Stimulated activated CD4-positive, alpha-beta T cell treated with anti-CD3 and anti-CD28 coated beads, Interleukin-2, amount 100 ng/mL, for 48 hours (primary cell): ENCODE results near the gene CHIT1.

Experiments
- DNase-seq, 2 donors: peaks; one replicate each; pipeline ENCODE4 v3.0.0-alpha.2; 2020

CHIT1 gene

DNA sequence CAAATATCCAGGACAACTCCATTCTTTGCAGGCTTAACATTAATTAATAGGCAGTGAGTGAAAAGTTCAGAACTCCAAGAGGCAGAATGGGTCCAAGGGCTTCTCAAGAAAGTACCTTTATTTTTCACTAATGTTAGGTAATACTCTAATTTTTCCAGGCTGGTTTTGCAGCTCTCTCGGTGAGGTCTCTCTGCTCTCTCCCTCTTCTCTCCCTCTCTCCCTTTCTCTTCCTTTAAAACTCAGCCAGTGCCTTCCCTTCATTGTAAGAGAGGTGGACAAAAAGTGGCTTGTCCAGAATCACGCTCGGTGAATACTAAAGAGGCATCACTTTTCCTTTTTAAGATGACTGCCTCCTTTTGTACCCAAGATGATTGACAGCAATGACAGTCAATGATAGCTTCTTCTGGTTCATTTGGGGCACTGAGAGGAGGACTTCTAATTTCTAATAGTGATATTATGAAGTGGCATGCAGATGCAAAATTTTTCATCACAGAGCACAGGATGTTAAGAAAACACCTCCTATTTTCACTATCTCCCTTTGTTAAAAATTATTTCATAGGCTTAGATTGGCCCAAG, 41.7 kb downstream of the CHIT1 start:
- DNase-seq: no peak

DNA sequence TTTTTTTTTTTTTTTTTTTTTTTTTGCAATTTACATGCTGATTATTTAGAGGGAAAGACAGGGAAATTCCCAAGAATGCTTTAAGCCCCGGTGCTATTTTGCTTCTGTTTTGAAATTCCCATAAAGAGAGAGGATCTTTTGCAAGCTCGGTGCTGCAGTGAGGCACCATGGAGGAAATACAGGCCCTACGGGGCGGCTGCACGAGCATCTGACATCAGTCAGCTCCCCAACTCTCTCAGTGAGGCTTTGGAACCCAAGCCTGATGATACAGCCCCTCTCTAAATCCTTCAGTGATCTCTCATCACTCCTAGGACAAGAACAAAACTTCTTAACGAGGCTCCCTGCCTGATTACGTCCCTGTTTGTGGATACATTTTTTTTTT, 42.2 kb downstream of the CHIT1 start:
- no peak for DNase-seq

- DNase-seq: no peak
These were observed 42.8 kb downstream of the CHIT1 start, which contains the start of gene CHI3L1 for GRCh38 chr1:203186446-203187303. TSS of gene CHI3L1 (minus strand) at chr1:203186704. CDS start at chr1:203186623, 81 bp downstream.

- DNase-seq: no peak
These were observed 43.4 kb downstream of the CHIT1 start for GRCh38 chr1:203186091-203186445.

GRCh38 chr1:203185585-203185984, 43.9 kb downstream of the CHIT1 start:
- DNase-seq: no peak

DNA sequence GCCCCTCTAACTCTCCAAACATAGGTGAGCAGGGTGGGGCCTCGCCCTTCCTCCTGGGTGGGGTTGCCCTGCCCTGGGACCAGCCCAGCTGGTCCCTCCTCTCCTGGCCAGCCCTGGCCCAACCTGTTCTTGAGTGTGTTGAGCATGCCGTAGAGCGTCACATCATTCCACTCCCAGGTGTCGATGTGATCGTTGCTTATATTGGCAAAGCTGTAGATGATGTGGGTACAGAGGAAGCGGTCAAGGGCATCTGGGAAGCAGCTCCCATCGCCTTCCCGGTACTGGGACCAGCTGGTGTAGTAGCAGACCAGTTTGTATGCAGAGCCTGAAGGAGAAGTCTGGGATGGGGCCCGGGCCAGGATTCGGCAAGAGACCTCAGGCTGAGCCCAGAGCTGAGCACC, 44.4 kb downstream of the CHIT1 start:
- no peak for DNase-seq

- no peak for DNase-seq
These were observed 45.0 kb downstream of the CHIT1 start for GRCh38 chr1:203184467-203184866.

- DNase-seq: no peak
These were observed 45.6 kb downstream of the CHIT1 start for GRCh38 chr1:203183828-203184227.

GRCh38 chr1:203182387-203182953, 47.0 kb downstream of the CHIT1 start:
- no peak for DNase-seq

DNA sequence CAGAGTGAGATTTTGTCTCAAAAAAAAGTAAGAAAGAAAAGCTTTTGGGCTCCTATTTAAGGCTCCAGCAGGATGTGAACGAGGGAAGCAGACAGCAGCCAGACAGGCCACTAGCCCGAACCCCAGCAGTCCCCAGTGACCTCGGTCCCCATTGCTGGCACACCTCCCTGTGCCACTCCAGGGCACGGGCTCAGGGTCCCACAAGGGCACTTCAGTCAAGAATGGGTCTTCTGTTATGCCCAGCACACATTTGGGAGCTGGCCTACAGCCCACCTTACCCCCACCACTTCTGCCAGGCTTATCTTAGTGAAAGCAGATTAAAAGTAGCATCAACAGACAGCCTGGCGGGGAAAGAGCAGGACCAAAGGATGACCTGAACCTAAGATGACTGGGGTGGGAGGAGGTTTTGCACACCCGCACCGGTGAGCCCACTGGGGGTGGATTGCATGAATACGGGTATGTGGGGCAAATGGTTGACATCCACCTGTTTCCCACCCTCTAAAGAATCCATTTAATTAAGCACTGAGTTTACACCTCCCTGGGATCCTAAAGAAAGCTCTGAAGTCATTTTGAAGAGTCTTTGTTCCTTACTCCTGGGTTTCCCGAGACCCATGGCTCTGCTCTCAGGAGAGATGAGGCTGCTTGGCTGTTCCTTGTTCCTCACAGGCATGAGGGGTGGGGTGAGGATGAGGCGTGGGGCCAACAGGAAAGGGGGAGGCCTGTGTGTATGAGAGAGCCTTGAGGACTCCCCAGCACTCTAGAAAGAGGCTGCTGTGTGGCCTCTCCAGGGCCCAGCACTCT, 47.7 kb downstream of the CHIT1 start:
- DNase-seq: no peak

DNA sequence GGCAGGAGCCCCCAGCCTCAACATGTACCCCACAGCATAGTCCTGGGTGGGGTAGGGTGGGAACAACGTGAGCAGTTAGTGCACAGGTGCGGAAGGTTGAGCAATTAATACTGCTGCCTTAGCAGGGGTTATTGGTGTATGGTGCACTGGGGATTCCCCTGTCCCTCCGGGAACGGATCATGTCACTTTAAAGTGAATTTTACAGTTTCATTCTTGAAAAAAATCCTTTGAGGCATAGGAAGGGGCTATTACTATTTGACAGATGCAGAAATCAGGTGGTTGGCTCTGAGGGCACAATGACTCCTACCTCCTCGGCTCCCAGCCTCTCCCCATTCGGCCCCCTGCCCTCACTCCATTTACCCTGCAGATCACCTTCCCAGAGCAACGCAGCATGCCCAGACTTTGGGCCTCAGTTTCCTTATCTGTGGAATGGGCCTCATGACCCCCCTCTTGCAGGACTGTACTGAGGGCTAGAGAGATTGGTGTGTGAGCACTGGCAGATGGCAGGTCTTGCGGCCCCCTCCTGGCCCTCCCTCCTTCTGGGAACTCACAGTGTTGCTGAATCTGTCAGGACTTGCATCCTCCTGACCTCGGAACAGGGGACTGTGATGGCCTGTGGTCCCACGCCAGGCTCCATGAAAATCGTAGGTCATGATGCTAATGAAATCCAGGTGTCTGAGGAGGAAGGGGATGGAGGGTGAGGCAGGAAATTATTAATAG, 48.7 kb downstream of the CHIT1 start:
- DNase-seq: no peak

DNA sequence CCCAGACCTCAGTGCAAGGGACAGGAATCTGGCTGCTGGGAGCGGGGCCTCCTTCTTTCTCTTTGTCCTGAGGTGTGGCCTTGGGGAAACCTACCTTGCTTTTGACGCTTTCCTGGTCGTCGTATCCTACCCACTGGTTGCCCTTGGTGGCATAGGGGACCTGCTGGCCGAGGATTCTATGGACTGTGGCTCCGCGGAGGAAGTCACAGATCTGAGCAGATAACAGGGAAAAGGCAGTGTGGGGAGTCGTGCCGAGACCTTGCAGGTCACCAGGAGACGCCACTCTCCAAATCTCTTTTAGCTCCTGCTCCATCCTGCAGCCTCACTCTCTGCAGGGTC, 49.8 kb downstream of the CHIT1 start:
- DNase-seq: no peak

DNA sequence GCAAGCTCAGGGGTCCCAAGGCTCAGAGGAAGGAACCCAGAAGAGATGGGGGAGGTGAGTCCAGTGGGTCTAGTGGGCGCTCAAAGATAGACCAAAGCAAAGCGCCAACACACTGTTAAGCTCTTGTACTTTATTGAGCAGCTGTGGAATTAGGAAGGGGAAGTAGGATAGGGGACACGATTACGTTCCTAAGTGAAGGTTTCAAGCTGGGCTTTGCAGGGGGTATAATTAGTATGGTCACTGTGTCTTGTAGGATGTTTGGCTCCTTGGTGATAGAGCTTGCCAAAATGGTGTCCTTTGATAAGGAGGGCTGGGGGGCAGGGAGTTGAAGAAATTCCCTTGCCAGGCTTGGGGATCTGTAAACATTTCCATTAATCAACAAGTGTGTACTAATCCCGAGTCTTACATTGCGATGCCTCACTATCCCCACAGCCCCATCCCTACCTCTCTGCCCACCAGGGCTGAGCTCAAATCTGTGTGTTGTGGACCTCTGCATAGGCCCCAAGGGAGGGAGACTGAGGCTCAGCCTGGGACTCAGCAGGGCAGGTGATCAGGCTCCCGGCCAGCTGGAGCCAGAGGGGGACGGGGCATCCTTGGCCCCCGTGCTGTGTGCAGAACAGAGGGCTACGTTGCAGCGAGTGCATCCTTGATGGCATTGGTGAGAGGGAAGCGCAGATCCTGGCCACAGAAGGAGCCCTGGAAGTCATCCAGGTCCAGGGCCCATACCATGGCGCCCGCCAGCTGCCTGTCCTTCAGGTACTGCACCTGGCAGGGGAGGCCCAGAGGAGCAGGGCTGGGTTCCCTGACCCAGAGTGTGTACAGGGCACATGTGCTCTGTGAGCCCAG, 50.4 kb downstream of the CHIT1 start:
- DNase-seq: no peak

DNA sequence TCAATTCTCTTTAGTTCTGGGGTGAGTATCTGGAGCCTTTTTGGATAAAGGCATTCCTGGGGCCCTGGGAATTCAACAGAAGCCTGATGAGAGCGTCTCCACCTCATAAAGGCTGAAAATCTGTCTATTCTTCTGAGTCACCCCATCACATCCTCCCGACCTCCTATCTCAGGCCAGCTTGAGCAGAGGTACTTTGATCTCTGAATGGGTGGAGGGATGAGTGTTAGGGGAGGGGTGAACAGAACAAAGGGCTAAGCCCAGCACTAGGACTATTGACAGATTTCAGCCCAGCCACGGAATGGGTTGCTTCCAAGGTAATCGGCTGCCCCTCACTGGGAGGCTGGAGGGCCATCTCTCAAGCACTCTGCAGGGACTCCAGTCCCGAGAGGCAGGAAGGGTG, 51.4 kb downstream of the CHIT1 start:
- no peak for DNase-seq

GRCh38 chr1:203177470-203178039, 51.9 kb downstream of the CHIT1 start:
- no peak for DNase-seq

GRCh38 chr1:203177036-203177405, 52.5 kb downstream of the CHIT1 start:
- no peak for DNase-seq

- no peak for DNase-seq
These were observed 53.0 kb downstream of the CHIT1 start for GRCh38 chr1:203176273-203177035.

DNA sequence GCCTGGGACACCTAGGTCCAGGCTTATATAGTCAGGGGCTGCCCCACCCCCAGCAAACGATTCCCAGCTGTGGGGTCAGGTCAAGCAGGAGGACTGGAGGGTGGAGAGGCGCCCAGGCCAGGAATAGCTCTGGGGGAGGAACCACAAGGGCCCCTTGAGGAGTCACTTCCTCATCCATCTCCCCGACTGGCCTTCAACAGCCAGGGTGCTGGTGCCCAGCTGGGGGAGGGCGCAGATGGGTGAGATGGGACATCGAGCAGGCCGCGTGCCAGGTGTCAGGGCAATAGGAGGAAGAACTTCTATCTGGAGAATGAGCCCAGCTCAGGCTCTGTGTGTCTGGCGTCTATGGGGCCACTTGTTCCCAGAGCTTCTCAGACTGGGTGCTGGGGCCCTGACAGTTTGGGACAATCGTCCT, 53.6 kb downstream of the CHIT1 start:
- no peak for DNase-seq

DNA sequence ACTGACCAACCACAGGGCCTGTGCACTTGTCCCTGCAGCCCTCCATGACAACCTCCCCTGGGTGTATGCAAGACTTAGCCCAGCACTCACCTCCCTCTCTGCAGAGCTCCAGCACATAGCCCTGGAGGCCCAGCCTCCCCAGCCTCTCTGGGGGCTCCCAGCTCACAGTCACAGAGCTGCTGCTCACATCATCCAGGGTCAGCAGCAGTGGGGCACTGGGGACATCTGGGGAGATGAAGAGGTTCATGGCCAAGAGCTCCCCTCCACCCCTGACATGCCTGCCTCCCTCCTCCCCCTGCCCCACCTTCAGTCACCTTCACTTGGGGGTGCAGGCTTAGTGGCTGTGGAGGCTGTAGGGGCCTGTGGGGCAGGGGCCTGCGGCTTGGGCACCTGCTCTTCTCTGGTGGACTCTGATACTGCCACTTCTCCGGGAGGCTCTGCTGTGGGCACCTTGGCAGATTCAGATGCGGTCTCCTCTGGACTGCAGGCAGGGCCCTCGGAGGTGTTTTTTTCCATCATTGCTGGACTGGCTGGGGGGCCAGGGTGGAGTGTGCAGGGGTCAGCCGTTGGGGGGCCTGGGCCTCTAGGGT, 54.1 kb downstream of the CHIT1 start, which contains the start of gene MYBPH:
Gene MYBPH, minus strand, starts transcription at position 590 of the 590 bp plus-strand sequence. Its CDS starts 71 bp downstream, at position 519.
- DNase-seq: no peak

DNA sequence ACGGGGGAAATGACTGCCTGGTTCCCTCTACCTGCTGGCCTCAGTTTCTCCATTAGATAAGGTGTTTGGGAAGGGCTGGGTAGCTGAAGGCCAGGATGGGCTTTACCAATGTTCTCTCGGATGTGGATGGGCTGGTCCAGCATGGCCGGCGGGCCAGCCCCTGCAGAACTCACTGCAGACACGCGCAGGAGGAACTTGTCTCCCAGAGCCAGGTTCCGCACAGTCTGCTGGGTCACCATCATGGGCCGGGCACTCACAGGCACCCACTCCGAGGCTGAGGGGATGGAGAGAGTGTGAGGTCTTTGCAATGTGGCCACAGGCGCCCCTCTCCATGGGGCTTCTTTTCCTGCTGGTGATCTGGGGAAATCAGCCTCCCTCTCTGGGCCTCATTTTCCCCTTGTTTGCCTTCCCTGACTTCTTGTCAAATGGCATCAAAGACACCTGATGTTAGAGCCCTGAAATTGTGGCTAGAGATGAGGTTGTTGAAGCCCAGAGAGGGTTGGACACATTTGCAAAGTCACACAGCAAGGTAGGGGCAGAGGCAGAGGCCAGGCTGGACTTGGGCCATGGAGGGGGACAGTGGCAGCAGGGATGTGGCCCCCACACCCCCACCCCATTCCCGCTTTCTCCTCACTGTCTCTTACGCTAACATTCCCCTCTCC, 55.0 kb downstream of the CHIT1 start:
- DNase-seq: no peak
